ENCODE measurements around the gene CALHM4. TPM values are rescaled to one million over a fixed set of nuclear protein-coding genes. Genes with fewer than 3 reads are reported as not detected.

The CALHM4 gene
- total RNA-seq, 4 donors from 2014 or later: not detected

DNA sequence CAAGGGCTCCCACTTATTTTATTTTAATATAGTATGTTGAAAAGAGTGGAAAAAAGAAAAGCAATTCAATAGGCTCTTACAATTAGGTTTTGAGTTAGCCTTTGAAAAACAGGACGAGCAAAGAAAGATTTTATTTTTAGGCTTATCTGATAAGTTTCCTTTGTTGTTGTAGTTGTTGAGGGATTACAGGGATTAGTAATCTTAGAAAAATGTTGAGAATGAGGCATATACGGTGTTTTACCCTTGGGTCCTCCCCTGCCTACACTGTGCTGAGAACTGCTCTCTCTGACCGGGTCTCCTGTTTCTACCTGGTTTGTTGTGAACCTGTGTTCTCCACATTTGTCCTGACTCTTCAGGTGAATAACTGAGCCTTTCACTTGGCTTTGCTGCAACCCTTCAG is 24.8 kb upstream of the CALHM4 start:
- H3K9me3 ChIP-seq: no peaks in the 10 kb centered on the region
- DNase-seq (no peak), ATAC-seq (no peak)
- H3K36me3 ChIP-seq: no peaks in the 10 kb centered on the region
- H3K4me3 ChIP-seq: no peak overlapping the region
- H3K27ac ChIP-seq: no peak overlapping the region
- no peaks in the 10 kb centered on the region for H3K4me1 ChIP-seq
- H3K27me3 ChIP-seq: no peaks in the 10 kb centered on the region
- TF ChIP-seq POLR2A (IDR thresholded peaks at IDR 0.05) (no peak), CTCF (IDR thresholded peaks at IDR 0.05 in 4 of 5, conservative IDR thresholded peaks at IDR 0.05 in 1 of 5) (no peak)
- in situ Hi-C loops (cut with MboI; ENCODE audit: low sequenced_read_pairs in 4 of 4): loop anchor here in 2 of 4 donors (5.0 to 25.0 kb wide), 2 partner anchors 236 to 241 kb away; partner anchors contain the start of gene TSPYL1 (in 1 of the 2)
- intact Hi-C loops (cut with DNase I; ENCODE audit: low total_unique reads): no loop called here

- in situ Hi-C loops (cut with MboI; ENCODE audit: low sequenced_read_pairs in 4 of 4) (loop anchor here (5.0 to 25.0 kb wide), 4 partner anchors 237 to 262 kb away; partner anchors contain the start of gene TSPYL1 (in 3 of the 4)), intact Hi-C loops (cut with DNase I; ENCODE audit: low total_unique reads) (loop anchor here (5.0 to 10.0 kb wide), 2 partner anchors 115 to 157 kb away; partner anchors contain the start of gene DSE)
- DNase-seq (no peak), ATAC-seq (no peak)
- H3K9me3 ChIP-seq: no peaks in the 10 kb centered on the region
- no peak overlapping the region for H3K27ac ChIP-seq
- no peaks in the 10 kb centered on the region for H3K4me1 ChIP-seq
- no peak overlapping the region for H3K4me3 ChIP-seq
- H3K27me3 ChIP-seq: no peaks in the 10 kb centered on the region
- no peak for TF ChIP-seq CTCF (IDR thresholded peaks at IDR 0.05 in 4 of 5, conservative IDR thresholded peaks at IDR 0.05 in 1 of 5)
- no peak for TF ChIP-seq POLR2A (IDR thresholded peaks at IDR 0.05)
- no peaks in the 10 kb centered on the region for H3K36me3 ChIP-seq
Measured at GRCh38 chr6:116529466-116530290, 23.9 kb upstream of the CALHM4 start.

- no peak for TF ChIP-seq CTCF (IDR thresholded peaks at IDR 0.05 in 4 of 5, conservative IDR thresholded peaks at IDR 0.05 in 1 of 5)
- no peak for TF ChIP-seq POLR2A (IDR thresholded peaks at IDR 0.05)
- Histone ChIP-seq H3K4me3 (no peak overlapping the region), H3K4me1 (no peaks in the 10 kb centered on the region), H3K36me3 (no peaks in the 10 kb centered on the region), H3K9me3 (no peaks in the 10 kb centered on the region), H3K27ac (no peak overlapping the region), H3K27me3 (no peaks in the 10 kb centered on the region)
- intact Hi-C loops (cut with DNase I; ENCODE audit: low total_unique reads): loop anchor here (5.0 to 10.0 kb wide), 2 partner anchors 114 to 158 kb away; partner anchors contain the start of gene DSE
- ATAC-seq (no peak), DNase-seq (no peak)
- in situ Hi-C loops (cut with MboI; ENCODE audit: low sequenced_read_pairs in 4 of 4): loop anchor here (5.0 to 25.0 kb wide), 3 partner anchors 243 to 263 kb away; partner anchors contain the start of gene TSPYL1 (in 3 of the 4)
Measured at GRCh38 chr6:116530436-116530835, 23.1 kb upstream of the CALHM4 start.

GRCh38 chr6:116531675-116532570 is 21.6 kb upstream of the CALHM4 start:
- peak; percentile 82 to 89 for ATAC-seq
- no peak overlapping the region for H3K4me3 ChIP-seq
- DNase-seq: peak; percentile 4 to 25
- no peaks in the 10 kb centered on the region for H3K27me3 ChIP-seq
- H3K36me3 ChIP-seq: no peaks in the 10 kb centered on the region
- in situ Hi-C loops (cut with MboI; ENCODE audit: low sequenced_read_pairs in 4 of 4): loop anchor here (5.0 to 25.0 kb wide), 3 partner anchors 245 to 265 kb away; partner anchors contain the start of gene TSPYL1 (in 3 of the 4)
- H3K9me3 ChIP-seq: no peaks in the 10 kb centered on the region
- TF ChIP-seq CTCF (IDR thresholded peaks at IDR 0.05 in 4 of 5, conservative IDR thresholded peaks at IDR 0.05 in 1 of 5) (peak; percentile 70 to 86 (median 73)), POLR2A (IDR thresholded peaks at IDR 0.05) (no peak)
- intact Hi-C loops (cut with DNase I; ENCODE audit: low total_unique reads): loop anchor here (1.0 to 10.0 kb wide), 3 partner anchors 113 to 245 kb away; partner anchors contain the start of gene DSE
- peaks cover 0 to 8% of the 10 kb centered on the region in 2 donors for H3K4me1 ChIP-seq
- no peak overlapping the region for H3K27ac ChIP-seq

Data from gastrocnemius medialis (tissue), 4 donors.